ENCODE data around the gene DSG2.

DNA sequence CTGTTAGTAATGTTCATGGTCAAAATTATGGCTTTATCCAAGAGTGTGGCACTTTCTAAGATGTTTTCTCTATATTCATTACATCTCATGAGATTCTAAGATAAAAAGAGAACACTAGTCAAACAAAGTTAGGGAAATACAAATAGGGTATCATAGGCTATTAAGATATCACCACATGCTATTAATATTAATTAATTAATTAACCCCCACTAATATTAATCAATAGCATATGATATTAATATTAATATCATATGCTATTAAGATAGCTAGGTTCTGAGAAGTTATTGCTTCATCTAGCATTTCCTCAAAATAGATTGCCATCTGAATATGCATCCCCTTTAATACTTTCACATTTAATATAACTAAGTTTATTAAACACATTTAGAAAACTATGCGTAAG, 28.3 kb upstream of the DSG2 start:
- TF ChIP-seq EP300 (IDR thresholded peaks at IDR 0.05) (no peak), CTCF (IDR thresholded peaks at IDR 0.05) (no peak), POLR2A (IDR thresholded peaks at IDR 0.05) (no peak), POLR2AphosphoS5 (IDR thresholded peaks at IDR 0.05) (no peak)

Measured in sigmoid colon (tissue), 4 donors.